ENCODE data around the gene KIAA1210. TPM values are rescaled to one million over a fixed set of nuclear protein-coding genes. Genes with fewer than 3 reads are reported as not detected.

The KIAA1210 gene
- total RNA-seq, 1 donor from 2014 or later: not detected

GRCh38 chrX:119121341-119121740, 6.3 kb downstream of the KIAA1210 start:
- no peak for DNase-seq (ENCODE audit: extremely low spot score, unreplicated experiment)
- no peaks in the 10 kb centered on the region for H3K36me3 Mint-ChIP-seq (ENCODE audit: unreplicated experiment)
- no peak overlapping the region for H3K27ac Mint-ChIP-seq (ENCODE audit: unreplicated experiment)
- TF ChIP-seq CTCF (IDR thresholded peaks at IDR 0.05): no peak
- H3K4me3 Mint-ChIP-seq (ENCODE audit: unreplicated experiment): no peak overlapping the region
- H3K27me3 Mint-ChIP-seq (ENCODE audit: unreplicated experiment): peaks cover 8% of the 10 kb centered on the region
- H3K4me1 Mint-ChIP-seq (ENCODE audit: unreplicated experiment): no peaks in the 10 kb centered on the region
- no peaks in the 10 kb centered on the region for H3K9me3 Mint-ChIP-seq (ENCODE audit: unreplicated experiment)

GRCh38 chrX:119118780-119119395, 8.7 kb downstream of the KIAA1210 start:
- no peak for DNase-seq (ENCODE audit: extremely low spot score, unreplicated experiment)
- TF ChIP-seq CTCF (IDR thresholded peaks at IDR 0.05): peak; percentile 68
- H3K36me3 Mint-ChIP-seq (ENCODE audit: unreplicated experiment): no peaks in the 10 kb centered on the region
- peaks cover 9% of the 10 kb centered on the region for H3K27me3 Mint-ChIP-seq (ENCODE audit: unreplicated experiment)
- no peak overlapping the region for H3K4me3 Mint-ChIP-seq (ENCODE audit: unreplicated experiment)
- H3K27ac Mint-ChIP-seq (ENCODE audit: unreplicated experiment): no peak overlapping the region
- H3K4me1 Mint-ChIP-seq (ENCODE audit: unreplicated experiment): no peaks in the 10 kb centered on the region
- H3K9me3 Mint-ChIP-seq (ENCODE audit: unreplicated experiment): no peaks in the 10 kb centered on the region

DNA sequence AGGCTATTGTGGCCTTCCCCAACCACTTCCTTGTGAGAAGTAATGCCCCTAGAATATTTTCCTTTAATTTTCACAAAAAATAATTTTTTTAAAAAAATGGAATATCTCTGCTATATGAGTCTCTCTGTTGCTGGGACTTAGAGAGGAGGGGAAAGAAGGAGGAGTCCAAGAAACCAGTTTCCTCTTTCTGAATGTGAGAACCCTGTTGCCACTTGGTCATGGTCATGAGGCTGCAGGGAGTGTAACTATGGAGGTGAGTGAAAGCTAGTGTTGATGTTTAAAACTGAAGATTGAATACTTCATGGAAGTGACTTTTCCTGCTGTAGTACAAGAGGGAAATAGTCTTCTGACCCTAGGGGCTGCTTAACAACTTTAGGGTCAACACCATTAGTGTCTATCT, 20.4 kb downstream of the KIAA1210 start:
- Mint-ChIP-seq H3K36me3 (ENCODE audit: unreplicated experiment) (no peaks in the 10 kb centered on the region), H3K9me3 (ENCODE audit: unreplicated experiment) (peaks cover 14% of the 10 kb centered on the region)

GRCh38 chrX:119105826-119106225, 21.8 kb downstream of the KIAA1210 start:
- Mint-ChIP-seq H3K27ac (ENCODE audit: unreplicated experiment) (no peak overlapping the region), H3K9me3 (ENCODE audit: unreplicated experiment) (peaks cover 14% of the 10 kb centered on the region), H3K27me3 (ENCODE audit: unreplicated experiment) (peaks cover 11% of the 10 kb centered on the region), H3K36me3 (ENCODE audit: unreplicated experiment) (no peaks in the 10 kb centered on the region), H3K4me3 (ENCODE audit: unreplicated experiment) (no peak overlapping the region), H3K4me1 (ENCODE audit: unreplicated experiment) (no peaks in the 10 kb centered on the region)
- no peak for TF ChIP-seq CTCF (IDR thresholded peaks at IDR 0.05)
- no peak for DNase-seq (ENCODE audit: extremely low spot score, unreplicated experiment)

More for the DNA sequence above, 20.4 kb downstream of the KIAA1210 start:
- DNase-seq (ENCODE audit: extremely low spot score, unreplicated experiment): no peak
- H3K27me3 Mint-ChIP-seq (ENCODE audit: unreplicated experiment): peaks cover 11% of the 10 kb centered on the region
- TF ChIP-seq CTCF (IDR thresholded peaks at IDR 0.05): no peak
- H3K4me1 Mint-ChIP-seq (ENCODE audit: unreplicated experiment): no peaks in the 10 kb centered on the region
- no peak overlapping the region for H3K4me3 Mint-ChIP-seq (ENCODE audit: unreplicated experiment)
- no peak overlapping the region for H3K27ac Mint-ChIP-seq (ENCODE audit: unreplicated experiment)

GRCh38 chrX:119101168-119101567, 26.4 kb downstream of the KIAA1210 start:
- Mint-ChIP-seq H3K4me1 (ENCODE audit: unreplicated experiment) (no peaks in the 10 kb centered on the region), H3K9me3 (ENCODE audit: unreplicated experiment) (peaks cover 9% of the 10 kb centered on the region), H3K36me3 (ENCODE audit: unreplicated experiment) (no peaks in the 10 kb centered on the region), H3K27me3 (ENCODE audit: unreplicated experiment) (peaks cover 9% of the 10 kb centered on the region), H3K4me3 (ENCODE audit: unreplicated experiment) (no peak overlapping the region), H3K27ac (ENCODE audit: unreplicated experiment) (no peak overlapping the region)
- DNase-seq (ENCODE audit: extremely low spot score, unreplicated experiment): no peak
- no peak for TF ChIP-seq CTCF (IDR thresholded peaks at IDR 0.05)
